GM10847 (cell line): ENCODE results near the gene MCM3AP.

Source experiments
- POLR2A ChIP-seq: IDR thresholded peaks from 2 replicates; pipeline ENCODE4 v1.6.1; 2011; ENCODE audit not compliant: insufficient read length; ENCODE audit errors: extremely low read depth

Gene MCM3AP

DNA sequence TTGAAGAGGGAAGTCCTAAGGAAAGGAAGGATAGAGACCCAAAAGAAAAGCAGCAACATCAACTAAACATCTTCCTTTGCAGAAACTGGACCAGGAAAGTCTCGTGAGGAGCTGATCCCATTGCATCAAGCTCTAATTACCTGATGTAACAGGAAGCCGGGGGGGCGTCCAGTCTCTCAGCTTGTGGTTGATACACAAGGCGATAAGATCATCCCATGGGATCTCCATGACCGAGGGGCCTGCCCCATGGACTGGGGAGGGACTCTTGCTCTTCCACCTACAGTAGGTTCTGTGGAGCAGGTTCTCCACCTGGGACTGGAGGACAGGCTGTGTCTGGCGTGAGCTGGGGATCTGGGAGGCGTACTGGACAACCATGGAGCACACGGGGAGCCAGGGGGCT lies 42.1 kb downstream of the MCM3AP start:
- no peak for TF ChIP-seq POLR2A

DNA sequence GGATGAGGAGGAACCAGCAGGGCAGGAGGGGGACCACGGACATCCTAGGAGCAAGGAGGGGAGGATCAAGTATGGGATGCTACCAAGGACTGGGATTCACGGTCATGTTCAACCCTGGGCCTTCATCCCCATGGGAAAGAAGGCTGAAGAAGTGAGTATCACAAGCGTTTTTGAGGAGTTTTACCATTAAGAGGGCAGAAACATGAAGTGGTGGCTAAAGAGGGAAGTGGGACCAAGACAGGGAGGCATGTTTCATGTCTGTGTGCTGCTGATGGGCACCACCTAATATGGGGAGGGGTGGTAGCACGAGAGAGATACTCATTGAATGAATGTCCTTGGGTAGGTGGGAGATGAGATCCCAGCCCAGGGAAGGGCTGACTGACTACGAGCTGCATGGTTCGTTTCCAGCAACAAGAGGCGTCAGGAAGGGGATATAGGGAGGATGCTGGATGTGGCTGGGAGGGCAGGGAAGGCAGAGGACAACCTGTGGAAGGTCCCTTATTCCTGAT lies 45.5 kb downstream of the MCM3AP start:
- TF ChIP-seq POLR2A = no peak

DNA sequence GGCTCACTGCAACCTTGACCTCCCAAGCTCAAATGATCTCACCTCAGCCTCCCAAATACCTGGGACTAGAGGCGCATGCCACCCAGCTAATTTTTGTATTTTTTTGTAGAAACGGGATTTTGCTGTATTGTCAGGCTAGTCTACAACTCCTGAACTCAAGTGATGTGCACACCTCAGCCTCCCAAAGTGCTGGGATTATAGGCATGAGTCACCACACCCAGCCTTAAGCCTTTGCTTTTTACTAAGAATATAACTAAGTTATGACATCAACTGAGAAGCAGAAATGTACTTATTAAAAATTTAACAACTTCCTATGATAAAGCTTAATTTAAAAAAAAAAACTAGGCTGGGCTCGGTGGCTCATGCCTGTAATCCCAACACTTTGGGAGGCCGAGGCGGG lies 47.9 kb downstream of the MCM3AP start:
- TF ChIP-seq POLR2A = no peak

DNA sequence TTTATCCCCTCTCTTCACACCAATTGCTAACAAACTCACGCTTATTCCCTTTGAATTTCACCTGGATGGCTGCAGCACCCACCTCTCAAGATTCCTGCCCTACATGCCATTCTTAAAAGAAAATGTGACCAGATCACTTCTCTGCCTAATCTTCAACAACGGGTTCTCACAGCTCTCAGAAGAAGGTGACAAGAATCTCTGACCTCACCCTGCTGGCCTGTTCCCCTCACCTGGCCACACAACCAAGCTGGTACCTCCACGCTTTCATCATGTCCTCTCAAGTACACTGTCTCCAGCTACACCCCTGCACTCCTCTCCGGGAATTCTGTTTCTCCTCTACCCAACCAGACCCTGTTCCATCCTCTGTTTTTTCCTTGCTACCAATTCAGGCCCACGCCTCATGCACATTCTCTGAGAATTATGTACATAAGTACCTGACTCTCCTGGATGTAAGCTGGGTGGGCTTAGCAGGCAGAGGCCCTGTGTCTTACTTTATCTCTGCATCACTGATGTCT lies 50.9 kb downstream of the MCM3AP start:
- TF ChIP-seq POLR2A = no peak

DNA sequence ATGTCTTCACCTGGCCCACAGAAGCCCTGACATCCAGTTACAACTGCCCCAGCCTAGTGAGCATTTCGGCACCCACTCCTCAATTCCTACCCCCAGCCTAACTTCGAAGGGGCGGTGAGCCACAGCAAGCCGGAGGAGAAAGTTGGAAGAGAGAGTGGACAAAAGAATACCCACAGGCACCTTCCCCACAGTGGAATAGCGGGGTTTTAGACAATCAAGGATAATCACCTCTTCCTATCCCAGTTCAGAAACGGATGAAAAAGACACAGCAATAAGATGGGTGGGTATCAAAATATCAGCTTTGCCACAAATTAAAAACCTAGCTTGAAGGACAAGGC lies 55.5 kb downstream of the MCM3AP start:
- no peak for TF ChIP-seq POLR2A

DNA sequence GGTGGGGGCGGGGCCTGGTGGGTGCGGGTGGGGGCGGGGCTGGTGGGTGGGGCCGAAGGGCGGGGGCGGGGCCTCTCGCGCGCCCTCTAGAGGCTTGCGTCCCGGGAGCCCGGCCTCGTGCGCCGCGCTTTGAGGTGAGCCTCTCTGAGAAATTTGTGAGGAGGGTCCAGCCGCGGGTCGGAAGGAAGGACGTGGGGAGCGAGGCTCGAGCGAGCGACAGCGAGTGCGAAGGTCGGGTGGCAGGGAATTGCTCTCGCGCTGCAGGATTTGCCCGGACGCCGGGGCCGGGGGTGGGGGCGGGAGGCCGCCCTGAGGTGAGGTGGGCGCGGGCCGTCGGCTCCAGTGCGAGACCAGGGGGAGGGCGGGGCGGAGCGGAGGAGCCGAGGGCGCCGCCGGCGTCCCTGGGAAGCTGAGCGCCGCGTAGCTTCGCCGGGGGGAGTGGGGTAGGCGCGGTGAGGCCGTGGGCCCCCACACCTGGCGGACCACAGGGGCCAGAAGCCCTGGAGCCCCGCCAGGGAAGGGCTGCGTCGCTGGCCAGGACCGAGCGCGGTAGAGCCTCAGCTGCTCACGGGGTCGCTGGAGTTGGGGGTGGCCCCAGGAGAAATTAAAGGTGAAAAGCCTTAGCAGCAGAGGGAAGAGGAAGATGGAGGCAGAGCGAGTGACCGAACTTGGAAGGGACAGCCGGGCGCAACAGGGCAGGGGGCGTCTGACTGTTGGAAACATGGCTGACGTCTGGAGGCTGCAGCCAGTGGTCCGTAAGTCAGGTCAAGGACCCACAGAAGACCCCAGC lies 56.1 kb downstream of the MCM3AP start:
- peak; percentile 48 for TF ChIP-seq POLR2A

DNA sequence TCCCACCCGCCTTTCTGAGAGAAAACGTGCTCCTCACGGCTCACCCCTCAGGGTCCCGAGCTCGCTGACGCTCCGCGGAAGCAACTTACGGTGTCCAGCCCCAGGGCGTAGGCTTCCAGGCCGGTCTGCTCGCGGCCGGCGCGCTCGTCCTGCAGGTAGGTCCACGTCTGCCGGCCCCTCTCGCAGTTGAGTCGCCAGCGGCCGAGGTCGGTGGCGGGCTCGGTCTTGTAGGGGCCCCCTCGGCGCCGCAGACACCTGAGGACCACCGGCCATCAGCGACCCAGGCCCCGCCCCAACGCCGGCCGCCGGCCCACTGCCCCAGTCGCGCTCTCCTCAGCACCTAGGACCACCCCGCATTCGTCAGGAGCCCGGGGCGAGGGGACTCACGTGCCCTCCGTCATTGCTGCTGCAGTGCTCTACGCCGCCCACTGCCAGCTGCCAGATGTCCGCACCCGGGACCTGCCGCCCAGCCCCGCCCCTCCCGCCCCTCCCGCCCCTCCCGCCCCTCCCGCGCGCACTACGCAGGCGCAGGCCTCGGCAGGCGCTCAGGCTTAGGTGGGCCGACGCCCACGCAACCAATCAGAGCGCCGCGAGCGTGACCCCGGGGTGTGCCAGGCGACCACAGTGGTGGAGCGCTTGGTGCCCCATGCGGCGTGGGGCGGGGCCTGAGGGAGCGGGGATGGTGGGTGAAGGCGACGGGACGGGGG lies 56.9 kb downstream of the MCM3AP start, which contains the start of gene LSS:
Gene LSS (minus strand): TSS at position 430 of the 707 bp plus-strand sequence. CDS start 29 bp downstream, at position 401.
- peak; percentile 69 for TF ChIP-seq POLR2A

DNA sequence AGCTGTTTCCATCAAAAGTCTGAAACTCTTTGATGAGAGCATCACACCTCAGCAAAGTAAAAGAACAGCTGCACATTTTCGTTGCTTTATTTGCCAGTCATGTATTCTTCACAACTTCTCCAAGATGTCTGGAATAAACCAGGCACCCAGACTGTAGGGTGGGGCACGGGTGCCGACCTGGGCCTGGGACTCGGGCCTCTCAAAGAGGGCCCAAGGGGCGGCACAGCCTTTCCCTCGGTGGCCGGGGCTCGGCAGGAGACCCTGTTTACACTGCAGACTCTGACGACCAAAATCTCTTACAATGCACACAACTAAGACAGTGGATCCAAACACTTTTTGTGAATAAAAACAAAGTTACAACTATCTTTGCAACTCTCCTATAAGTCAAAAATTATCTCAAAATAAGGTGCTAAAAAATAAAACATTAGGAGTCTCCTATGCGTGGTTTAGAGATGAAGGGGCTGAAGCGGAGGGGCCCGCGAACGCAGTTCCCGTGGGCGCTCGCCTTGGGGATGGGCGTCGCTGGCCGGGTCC lies 57.5 kb downstream of the MCM3AP start:
- no peak for TF ChIP-seq POLR2A

DNA sequence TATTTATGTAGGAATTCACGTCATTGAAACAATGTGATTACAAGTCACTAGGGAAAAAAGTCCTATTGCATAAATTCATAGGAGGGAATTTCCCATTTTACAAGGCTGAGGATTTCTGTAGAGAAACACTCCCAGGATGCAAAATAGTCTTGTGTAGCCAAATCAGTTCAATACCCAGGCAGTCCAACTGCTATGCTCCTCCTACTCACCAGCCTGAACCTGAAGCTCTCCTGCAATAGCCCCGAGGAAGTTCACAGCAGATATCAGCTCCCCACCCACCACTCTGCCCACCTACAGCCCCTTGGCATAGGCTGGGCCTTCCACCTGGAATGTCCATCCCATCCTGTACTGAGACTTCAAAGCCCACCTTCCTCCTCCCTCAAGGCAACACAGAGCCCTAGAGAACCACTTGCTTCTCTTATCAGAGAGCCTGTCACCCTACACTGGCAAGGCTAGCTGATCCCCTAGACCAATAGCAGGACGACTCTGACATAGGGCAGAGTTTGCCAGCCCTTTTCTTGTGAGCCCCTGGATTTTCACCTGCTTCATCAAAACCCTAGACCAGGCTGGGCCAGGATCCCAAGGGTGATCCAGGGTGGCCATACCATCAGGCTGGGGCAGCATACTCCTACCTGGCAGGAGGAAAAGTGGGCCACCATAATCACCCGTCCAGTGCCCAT lies 58.4 kb downstream of the MCM3AP start:
- no peak for TF ChIP-seq POLR2A

DNA sequence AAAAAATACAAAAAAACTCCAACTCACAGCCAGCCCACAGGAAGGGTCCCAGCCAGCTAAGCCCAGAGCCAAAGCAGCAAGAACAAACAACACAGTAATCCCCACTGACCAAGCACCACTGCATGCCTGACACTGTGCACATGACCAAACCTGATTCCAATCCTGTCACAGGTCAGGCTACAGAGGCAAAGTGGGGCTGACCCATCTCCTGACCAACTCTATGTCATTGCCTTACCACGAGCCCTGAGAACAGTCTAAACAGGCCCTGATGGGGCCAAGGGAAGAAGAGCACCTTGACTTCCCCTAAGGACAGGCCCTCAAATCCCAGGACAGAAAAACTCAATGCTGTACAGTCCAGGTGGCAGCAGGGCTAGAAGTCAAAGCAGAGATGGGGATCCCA lies 59.3 kb downstream of the MCM3AP start:
- TF ChIP-seq POLR2A = no peak

DNA sequence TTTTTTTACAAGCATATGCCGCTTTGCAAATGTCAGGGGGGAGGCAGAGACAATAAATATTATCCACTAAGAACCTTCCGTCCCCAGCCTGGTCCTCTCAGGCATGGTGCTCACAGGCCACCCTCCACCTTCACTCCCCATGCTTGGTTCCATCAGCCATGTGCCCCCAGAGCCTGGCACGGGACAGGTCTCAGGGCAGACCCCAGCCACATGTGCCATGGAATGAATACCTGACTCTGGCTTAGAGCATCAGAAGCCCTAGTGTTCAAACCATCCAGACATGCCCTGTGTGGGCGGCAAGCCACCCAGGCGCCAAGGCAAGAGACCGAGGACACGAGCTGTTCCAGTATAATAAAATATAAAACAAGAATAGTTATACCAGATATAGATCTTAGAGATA lies 62.2 kb downstream of the MCM3AP start:
- no peak for TF ChIP-seq POLR2A

DNA sequence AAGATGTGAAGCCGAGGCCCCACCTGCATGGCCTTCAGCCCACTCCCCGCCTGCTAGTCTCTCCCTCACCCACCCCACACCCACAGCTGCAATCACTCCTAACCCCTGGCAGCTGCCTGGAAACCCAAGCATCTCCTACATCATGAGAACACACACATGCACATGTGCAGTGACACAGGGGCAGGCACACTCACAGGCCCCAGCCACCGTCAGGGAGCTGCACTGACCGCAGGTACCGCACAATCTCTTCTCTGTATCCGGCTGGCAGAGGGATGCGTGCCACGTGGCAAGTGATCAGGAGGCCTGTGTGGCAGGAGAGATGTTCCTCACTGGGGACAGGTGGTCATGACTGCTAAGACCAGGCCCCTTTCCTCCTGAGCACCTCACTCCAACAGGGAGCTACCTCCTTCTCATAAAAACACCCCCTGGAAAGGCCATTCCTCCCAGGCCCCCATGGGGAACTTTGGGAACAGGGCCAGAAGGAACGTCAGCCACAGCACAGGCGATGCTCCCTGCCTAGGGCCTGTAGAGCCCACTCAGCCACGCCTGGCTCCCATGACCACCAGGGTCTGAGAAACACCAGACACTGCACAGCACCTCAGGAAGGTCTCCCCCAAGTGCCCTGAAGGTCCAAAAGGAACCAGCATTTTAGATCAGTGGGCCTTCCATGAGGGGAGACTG lies 62.8 kb downstream of the MCM3AP start:
- no peak for TF ChIP-seq POLR2A

DNA sequence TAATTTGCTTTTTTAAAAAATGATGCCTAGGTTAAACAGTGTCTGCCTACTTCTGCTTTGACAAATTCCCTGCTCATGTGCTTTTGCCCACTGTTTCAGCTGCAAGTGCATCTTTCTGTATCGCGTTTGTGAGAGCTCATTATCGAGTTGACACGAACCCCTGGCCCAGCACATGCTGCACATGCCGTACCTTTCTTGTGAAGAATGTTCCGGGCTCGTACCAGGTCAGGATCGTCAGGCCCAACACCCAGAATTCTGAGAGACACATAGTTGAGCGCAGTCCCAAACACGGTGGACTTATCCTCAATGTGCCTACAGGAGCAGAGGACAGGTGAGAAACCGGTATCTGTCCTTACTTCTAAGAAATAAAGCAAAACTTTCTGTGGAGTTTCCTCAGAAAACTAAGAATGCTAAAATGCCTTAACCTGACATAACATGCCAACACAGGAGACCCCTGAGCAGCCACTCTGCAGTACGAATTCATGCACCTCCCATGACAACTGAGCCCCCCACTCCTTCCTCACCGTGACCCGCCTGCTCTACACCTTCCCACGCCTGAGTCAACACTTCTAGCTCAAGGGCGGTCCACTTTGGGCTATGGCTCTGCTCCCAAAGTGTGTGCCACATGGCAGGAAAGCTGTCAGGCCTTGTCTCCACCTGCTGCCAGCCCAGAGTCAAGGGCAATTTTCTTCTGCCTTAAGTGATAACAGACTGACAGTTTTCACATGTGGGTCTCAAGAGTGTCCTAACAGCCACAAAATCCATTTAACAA lies 63.6 kb downstream of the MCM3AP start:
- no peak for TF ChIP-seq POLR2A

DNA sequence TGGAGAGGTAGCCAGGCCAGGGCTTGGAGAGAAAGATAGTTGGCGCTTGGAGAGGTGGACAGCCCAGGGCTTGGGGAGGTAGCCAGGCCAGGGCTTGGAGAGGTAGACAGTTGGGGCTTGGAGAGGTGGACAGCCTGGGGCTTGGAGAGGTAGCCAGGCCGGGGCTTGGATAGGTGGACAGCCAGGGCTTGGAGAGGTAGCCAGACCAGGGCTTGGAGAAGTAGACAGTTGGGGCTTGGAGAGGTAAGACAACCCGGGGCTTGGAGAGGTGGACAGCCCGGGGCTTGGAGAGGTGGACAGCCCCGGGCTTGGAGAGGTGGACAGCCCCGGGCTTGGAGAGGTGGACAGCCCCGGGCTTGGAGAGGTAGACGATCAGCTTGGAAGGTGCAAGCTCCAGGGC lies 64.6 kb downstream of the MCM3AP start:
- no peak for TF ChIP-seq POLR2A
